Activated gamma-delta T cell (primary cell): ENCODE measurements around the gene HUNK.

Source experiments
- DNase-seq: peaks from one replicate; lab custom pipeline; 2025; lab: John Stamatoyannopoulos, UW

HUNK gene

DNA sequence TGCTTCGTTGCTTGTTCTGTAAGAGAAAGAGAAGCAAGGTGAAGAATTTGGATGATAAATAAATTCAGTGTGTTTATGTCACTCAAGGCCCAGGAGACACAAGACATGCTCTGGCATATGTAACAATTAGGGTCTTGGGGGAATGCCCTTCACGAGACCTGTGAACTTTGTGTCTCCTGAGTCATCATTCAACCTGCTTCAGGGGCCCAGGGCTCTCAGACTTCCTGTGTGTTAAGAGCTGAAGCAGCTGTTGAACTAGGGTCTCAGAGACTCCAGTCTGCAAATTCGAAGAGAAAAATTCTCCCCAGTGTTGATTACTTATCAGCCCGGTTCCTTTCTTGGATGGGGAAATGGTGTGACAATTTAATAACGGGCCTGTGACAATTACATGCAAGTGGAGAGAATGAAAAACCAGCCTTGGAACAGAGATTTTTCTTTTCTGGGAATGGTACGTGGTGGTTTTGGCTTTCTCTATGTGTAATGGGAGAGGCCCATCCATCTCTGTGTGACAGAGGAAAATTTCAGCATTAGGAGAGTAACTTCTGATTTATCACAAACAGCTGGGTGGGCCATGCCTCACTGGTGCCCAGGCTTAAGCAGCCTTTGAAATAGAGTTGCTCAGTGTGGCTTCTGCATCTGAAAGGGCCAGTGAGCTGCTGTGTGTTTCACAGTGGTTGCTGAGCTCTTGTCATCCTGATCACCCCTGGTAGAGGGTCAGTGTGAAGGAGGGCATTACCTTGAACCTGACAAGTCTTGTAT is 22.4 kb downstream of the HUNK start:
- DNase-seq = no peak

DNA sequence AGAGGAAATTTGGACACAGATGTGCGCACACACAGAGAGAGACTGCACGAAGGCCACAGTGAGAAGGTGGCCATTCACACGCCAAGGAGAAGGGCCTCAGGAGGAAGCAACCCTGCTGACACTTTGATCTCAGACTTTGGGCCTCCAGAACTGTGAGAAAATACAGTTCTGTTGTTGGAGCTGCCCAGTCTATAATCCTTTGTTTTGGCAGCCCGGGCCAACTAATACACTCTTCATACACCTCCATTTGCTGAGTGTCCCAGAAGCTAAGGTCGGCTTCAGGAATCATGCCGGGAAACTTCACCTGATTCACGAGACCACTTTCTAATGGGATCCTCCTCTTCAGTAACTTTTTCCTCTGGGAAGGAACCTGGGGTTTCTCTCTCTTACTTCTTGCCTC is 23.2 kb downstream of the HUNK start:
- no peak for DNase-seq

DNA sequence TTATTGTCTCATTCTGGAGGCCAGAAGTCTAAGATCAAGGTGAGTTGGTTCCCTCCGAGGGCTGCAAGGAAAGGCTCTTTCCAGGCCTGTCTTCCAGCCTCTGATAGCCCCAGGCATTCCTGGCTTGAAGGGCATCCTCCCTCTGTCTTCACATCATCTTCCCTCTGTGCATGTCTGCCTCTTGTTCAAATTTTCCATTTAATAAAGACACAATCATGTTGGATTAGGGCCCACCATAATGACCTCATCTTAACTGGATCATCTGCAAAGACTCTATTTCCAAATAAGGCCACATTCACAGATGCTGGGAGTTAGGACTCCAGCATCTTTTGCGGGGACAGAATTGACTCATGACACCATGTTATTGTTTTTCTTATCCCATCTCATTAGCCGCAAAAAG is 24.5 kb downstream of the HUNK start:
- DNase-seq = no peak

DNA sequence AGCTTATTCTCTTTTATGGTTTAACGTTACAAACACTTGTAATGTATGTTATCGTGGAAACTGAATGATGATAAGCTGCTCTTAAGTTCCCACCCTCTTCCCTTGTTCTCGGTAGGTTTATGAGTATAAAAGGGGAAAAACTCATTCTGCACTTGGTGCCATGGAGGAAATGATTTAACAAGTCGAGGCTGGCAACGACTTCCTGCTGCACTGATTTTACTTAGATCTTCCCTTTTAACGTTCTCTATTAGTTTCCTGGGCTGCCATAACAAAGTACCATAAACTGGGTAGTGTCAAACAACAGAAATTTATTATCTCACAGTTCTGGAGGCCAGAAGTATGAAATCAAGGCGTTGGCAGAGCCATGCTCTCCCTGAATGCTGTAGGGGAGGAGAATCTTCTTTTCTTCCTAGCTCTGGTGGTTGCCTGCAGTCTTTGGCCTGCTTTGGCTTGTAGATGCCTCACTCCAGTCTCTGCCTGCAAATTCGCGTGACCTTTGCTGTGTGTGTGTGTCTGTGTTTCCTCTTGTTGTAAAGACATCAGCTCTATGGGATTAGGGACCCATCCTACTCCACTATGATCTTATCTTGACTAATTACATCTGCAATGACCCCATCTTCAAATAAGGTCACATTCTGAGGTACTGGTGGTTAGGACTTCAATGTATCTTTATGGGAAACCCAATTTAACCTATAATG is 26.3 kb downstream of the HUNK start:
- no peak for DNase-seq

DNA sequence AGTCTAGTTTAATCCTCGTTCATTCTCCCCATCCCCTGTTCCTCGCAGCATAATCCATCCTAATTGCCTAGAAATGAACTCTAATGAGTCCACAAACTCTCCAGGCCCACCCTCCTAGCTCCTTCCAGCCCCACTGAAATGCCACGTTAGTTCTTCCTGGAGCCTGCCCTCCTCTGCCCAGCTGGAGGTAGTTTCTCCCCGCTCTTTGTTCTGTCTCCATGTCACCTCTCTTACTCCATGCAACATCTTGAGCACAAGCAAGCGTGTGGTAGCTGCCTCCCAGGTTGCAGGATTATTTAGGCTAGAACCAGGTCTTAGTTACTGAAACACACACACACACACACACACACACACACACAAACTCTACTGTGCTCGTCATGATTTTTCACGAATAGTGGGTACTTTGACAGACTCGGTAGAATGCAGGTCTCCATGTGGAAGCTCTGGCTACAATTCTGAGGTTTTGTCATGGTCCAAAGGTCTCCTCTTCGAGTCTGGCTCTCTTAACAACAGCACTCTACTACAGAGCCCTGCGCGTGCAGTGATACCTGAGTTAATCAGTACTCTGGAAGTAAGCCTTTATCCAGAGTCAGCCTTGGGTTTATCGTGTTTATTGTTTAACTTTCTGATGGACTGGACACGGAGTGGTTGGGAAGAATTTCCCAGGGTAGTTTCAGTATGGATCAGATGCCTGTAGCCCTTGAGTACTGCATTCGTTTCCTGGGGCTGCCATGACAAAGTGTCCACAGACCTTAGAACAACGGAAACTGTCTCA is 27.5 kb downstream of the HUNK start:
- no peak for DNase-seq

DNA sequence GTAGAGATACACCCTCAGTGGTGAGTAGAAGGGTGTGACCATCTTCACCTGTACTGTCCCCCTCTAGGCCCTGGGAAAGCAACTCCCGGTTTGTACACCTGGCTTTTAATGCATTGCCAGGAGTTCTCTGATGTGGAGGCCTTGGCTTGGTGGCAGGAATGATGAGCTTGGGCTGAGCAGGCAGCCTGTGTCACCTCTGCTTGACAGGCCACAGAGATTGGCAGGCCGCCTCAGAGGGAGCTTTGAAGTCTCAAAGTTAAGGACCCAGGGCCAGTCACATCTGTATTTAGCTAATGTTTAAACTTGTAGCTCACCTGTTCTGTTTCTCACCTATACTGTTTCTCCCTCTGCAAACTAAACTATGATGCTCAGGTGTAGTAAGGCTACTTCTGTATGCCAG is 28.5 kb downstream of the HUNK start:
- DNase-seq = no peak

DNA sequence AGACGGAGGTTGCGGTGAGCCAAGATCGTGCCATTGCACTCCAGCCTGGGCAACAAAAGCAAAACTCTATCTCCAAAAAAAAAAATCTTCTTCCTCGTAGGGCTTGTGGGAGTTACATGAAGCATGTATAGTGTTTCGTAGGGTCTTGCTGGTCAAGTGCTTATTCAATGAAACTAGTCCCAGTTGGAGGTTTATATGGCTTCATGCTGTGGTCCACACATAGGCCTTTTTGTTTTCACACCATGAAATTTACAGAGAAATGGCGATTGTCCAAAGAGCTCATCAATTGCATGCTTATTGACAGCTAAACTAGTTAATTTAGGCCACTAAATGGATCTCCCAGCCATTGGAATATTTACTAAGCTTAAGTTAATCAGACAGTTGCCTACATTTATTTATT is 29.6 kb downstream of the HUNK start:
- DNase-seq = no peak

DNA sequence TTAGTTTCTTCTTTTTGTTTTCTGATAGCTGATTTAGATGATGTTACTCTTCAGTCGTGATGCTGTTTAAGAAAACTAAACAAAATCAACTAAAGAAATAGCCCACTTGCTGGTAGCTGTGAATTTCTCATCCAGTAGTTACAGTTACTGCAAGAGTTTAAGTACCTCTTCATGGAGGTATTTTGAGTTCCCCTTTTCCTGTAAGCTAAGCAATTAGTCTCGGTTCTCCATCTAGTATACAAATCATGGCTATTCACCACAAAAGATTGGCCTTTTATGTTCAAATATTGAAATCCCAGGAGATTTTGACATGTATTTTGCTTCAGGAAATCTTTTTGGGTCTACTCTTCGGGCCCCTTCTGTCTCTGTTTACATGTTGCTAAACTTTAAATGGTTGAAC is 31.1 kb downstream of the HUNK start:
- no peak for DNase-seq

DNA sequence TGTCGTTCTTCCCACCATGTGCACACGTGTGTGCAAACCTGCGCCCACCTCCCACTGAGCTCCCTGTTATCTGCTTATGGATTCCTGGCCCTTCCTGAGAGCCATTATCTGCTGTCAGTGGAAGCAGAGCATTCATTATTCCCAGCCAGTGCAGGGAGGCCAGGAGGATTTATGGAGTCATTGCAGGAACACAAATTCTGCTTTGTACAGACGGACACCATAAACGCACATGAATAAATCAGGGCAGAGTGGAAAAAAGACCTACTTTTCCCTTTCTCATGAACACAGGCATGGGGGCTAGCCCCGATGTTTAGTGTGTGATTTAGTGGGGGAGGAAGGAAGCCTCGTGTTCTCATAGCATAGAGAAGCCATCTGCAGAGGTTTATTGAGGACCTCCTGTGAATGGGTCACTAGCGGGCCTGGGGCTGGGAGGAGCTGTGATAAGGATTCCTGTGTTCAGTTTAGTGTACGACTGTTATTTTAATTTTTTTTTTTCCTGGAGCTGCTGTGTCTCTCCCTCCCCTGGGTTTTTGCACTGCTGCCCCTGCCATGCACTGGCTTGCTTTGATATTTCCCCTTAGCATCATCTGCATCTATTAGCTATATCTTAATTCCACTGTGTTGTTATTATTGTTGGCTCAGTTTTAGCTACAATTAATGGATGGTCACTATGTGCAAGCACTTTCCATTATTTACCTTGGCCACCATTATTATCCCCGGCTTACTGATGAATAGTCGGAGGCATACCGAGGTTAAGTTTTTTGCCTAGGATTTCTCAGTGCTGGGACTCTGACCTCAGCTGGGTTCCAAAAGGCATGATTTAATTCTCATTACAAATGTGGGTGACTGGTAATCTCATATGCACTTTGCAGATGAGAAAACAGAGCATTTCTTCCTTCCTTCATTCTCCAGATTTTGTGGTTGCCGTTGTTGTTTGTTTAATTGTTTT is 33.0 kb downstream of the HUNK start:
- no peak for DNase-seq

DNA sequence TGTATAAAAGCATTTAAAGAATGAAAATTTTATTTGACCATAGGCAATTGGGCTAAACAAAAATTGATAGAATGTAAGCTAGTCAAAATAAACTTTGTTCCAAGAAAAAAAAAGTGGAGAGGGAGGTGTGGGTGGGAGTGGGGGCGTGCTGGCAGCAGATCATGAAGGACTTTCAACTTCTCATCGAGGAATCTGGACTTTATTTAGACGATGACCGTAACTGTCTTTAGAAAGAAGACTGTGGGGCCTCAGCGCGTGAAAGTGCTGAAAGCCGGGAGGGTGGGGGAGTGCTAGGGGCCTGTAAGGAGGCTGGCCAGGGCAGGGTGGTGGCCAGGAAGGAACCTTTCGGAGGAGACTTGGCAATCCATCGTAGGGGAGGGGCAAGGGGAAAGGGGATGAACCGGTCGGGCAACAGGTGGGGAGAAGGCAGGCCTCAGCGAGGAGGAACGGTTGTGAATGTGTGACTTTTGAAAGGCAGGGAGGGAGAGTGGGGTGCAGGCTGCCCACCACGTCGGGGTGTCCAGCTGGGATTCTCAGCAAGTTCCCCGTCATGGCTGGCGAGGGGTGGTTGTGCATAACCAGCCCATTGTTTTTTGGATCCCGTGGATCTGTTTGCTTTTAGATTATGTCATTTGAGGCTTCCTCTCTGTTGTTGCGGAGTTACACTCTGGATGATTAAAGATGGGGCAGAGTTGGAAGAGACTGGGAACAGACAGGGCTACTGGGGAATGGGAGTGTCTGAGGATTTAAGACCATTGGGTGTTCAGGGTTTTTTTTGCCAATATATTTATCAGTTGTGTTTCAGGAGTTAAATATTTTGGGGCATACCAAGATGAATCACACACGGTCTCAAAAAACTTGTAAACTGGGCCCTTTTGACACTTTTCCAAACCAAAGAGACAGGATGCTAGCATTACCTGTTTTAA is 35.5 kb downstream of the HUNK start:
- no peak for DNase-seq

DNA sequence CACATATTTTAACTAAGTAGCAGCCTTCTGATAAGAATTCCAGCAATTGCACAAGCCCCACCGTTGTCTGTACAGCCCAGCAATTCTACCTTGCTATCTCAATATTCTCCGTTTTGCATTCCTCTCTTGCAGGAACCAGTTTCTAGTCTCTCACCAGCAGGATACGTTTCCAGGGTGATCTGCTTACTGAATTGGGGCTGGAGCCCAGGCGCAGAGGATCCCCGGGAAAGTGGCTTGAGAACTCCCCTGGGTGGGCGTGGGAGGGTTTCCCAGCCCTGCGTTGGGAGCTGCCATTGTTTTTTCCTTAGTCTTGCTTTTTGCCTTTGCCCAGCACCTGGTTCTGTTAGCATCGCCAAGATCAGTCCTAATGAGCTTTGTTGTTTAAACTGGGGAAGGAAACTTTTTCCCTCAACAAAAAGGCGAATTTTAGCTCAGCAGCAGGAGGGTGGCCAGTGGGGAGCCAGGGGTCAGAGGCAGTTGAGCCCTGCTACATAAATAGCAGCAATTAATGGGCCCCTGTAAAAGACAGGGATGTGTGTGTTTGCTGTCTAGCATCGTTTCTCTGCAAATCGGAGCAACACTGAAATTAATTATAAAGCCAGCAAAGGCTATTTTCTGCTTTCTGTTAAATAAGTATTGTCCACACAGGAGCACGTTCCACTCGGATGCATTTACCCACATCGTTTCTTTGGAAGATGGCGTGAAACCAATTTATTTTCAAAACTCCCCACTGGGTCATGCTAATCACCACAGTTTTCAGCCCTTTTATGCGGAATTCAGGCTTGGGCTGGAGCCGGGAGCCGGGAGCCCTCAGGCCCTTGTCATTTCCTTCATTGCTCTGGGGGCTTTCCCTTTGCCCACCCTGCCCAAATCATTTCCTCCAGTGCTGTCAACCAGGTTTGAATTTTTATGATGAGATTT is 36.6 kb downstream of the HUNK start:
- no peak for DNase-seq

DNA sequence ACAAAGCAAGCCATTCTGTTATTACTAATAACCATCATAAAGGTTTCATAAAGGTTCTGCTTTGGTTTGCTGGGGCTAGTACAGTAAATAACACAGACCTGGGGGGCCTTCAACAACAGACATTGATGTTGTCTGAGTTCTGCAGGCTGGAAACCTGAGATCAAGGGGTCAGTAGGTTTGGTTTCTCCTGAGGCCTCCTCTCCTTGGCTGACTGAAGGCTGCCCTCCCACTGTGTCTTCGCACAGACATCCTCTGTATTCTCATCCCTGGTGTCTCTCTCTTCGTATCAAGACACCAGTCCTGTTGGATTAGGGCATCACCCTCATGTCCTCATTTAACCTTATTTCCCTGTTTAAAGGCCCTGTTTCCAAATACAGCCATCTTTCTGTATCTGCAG is 37.3 kb downstream of the HUNK start:
- DNase-seq = no peak

DNA sequence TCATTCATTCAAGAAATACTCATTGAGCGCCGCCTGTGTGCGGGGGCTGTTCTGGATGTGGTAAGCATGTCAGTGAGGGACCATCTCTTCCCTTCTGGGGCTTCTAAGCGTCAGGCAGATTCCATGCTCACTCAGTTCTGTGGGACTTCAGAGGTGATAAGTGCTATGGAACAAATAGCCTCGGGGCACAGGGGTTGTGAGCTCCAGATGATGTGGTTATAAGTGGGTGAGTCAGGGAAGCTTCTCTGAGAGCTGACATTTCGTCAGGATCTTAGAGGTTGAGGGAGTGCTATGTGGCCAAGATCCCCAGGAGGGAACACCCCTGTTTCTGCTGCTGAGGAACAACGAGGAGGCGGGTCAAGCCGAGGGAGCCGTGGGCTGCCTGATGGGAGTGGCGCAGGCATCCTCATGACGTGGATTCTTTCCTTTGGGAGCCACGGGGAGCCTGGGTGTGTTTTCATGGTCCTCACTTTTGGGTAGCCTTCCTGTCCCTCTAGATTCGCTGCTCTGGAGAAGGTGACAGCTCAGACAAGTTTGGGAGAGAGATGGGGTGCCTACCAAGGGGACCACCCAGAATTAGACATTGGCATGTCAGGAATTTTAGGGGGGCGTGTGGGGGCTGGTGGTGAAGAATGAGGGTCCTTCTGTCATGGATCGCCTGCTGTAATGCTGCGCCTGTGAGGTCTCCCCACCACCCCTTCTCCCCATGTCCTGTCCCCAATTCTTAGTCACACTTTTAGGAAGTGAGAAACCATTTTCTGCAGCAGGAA is 38.5 kb downstream of the HUNK start:
- no peak for DNase-seq

DNA sequence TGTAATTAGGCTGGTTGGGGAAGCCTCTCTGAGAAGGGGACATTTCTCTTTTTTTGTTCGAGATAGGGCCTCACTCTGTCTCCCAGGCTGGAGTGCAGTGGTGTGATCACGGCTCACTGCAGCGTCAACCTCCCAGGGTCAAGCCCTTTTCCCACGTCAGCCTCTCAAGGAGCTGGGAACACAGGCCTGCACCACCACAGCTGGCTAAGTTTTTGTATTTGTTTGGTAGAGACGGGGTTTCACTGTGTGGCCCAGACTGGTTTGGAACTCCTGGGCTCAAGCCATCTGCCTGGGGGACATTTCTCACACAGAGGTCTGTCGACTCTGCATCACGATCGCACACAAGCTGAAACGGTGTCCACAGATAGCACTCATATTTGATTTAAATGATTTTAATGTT is 39.7 kb downstream of the HUNK start:
- DNase-seq = no peak

DNA sequence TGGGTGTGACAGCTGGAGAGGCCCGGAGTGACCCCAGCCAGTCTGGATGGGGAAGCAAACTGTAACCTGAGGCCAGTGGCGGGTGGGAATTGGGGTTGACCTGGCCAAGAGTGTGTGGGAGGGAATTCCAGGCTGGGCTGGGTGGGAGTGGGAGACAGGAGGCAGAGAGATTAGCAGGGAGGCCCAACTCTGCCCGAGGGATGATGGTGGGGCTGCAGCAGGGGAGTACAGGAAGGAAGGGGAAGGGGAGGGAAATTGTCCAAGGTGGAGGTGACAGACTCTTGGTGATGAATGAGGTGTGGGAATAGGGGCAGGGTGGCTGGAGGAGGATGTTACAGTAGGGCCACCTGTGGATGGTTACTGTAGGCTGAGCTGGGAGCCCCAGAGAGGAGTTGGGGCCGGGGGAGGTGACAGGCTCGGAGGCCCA is 40.4 kb downstream of the HUNK start:
- no peak for DNase-seq

DNA sequence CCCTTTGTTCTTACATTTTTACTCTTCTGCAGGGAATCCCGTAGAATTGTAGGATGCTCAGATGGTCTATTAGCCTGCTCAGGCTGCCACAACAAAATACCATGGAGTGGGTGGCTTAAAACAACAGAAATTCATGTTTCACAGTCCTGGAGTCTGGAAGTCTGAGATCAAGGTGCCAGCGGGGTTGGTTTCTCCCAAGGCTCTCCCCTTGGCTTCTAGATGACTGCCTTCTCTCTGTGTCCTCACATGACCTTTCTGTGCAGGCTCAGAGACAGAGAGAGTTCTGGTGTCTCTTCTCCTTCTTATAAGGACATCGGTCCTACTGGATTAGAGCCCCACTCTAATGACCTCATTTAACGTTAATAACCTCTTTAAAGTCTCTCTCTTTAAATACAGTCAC is 41.7 kb downstream of the HUNK start:
- DNase-seq = no peak

DNA sequence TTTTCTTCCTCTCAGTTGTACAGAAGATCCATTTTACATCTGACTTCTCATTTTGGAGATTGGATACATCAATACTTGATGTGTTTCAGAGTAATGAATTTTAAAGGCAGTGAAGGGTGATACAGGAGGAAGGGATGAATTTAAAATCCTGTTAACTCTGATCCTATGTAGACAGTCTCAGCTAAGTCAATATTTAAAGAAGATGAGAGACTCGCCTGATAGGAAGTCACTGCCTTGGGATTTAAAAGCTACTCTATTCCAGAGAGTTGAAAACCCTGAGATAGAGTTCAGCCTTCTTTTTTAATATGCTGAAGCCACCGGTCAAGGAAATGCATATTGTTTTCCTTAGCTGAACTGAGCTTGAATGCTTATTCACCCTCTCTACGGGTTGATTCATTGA is 42.7 kb downstream of the HUNK start:
- no peak for DNase-seq

DNA sequence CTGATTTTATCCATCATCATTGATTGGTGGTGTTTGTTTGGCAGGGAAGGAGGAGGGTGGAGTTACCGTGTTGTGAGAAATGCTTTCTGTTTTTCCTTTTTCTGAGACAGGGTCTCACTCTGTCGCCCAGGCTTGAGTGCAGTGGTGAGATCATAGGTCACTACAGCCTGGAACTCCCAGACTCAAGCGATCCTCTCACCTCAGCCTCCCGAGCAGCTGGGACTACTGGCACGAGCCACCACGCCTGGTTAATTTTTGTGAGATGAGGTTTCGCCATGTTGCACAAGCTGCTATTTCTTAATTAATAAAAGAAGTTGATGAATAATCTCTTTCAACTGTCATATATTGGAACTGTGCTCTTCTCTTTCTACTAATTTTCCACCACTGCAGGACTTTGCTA is 44.3 kb downstream of the HUNK start:
- no peak for DNase-seq

DNA sequence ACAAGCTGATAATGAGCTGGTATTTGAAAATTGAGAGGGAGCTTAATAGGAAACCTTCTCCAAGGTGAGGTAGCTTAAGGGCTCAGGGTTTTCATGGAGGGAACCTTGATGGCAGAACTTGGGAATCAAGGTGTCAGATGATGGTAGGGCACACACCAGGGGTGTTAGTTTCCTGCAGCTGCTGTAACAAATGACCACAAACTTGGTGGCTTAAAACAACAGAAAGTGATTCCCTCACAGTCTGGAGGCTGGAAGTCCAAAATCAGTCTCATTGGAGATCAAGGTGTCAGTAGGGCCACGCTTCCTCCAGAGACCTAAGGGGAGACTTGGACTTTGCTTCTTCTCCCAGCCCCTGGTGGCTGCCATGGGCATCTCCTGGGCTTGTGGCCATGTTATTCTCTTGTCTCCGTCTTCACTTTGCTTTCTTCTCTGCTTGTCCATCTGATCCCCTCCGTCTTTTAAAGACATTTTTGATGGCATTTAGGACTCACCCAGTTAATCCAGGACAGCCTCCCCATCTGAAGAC is 45.5 kb downstream of the HUNK start:
- no peak for DNase-seq
